Measurements from ENCODE around the gene HNRNPUL2.
A peak's percentile ranks its signal among the peaks of the same experiment; 100 is the strongest.

The HNRNPUL2 gene

DNA sequence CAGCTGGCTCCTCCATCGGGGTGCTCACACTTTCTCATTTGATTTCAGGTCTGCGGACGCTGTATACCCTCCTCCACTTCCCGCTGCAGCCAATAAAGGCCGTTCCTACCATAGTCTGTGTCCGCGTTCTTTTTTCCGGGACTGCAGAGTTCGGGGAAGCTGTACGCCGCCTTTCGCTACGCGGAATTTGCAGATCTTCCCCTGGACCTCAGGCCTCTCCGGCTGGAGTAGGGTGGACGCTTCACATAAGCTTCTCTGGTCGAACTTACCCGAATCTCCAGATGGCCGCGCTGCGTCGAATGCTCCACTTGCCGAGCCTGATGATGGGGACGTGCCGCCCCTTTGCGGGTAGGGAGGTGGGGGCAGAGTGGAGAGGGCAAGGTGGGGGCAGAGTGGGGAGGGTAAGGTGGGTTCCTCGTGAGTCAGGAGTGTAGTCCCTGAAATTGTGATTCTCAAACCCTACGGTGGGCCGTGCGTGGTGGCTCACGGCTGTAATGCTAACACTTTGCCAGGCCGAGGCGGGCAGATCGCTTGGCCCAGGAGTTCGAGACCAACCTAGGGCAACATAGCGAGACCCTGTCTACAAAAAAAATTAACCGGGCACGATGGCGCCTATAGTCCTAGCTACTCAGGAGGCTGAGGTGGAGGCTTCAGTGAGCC, 61.5 kb downstream of the HNRNPUL2 start:
- DNase-seq = peak; percentile 70

- DNase-seq = peak; percentile 94
These were observed 62.1 kb downstream of the HNRNPUL2 start, which contains the start of the genes C11orf98 and CSKMT for GRCh38 chr11:62665075-62665598. Gene C11orf98 (minus strand): TSS chr11:62665210. CDS start chr11:62665169, 41 bp downstream. Gene CSKMT (plus strand): TSS chr11:62665312. CDS start chr11:62665880, 568 bp downstream.

- peak; percentile 80 for DNase-seq
These were observed 62.7 kb downstream of the HNRNPUL2 start for GRCh38 chr11:62664405-62665074.

Measured in NCI-H146 (cell line).